NCI-H128 (cell line): ENCODE results near the gene CLUH.

Source experiments
- DNase-seq: peaks from one replicate; lab custom pipeline; 2025; ENCODE audit not compliant: unreplicated experiment; lab: John Stamatoyannopoulos, UW

The CLUH gene, protein sequence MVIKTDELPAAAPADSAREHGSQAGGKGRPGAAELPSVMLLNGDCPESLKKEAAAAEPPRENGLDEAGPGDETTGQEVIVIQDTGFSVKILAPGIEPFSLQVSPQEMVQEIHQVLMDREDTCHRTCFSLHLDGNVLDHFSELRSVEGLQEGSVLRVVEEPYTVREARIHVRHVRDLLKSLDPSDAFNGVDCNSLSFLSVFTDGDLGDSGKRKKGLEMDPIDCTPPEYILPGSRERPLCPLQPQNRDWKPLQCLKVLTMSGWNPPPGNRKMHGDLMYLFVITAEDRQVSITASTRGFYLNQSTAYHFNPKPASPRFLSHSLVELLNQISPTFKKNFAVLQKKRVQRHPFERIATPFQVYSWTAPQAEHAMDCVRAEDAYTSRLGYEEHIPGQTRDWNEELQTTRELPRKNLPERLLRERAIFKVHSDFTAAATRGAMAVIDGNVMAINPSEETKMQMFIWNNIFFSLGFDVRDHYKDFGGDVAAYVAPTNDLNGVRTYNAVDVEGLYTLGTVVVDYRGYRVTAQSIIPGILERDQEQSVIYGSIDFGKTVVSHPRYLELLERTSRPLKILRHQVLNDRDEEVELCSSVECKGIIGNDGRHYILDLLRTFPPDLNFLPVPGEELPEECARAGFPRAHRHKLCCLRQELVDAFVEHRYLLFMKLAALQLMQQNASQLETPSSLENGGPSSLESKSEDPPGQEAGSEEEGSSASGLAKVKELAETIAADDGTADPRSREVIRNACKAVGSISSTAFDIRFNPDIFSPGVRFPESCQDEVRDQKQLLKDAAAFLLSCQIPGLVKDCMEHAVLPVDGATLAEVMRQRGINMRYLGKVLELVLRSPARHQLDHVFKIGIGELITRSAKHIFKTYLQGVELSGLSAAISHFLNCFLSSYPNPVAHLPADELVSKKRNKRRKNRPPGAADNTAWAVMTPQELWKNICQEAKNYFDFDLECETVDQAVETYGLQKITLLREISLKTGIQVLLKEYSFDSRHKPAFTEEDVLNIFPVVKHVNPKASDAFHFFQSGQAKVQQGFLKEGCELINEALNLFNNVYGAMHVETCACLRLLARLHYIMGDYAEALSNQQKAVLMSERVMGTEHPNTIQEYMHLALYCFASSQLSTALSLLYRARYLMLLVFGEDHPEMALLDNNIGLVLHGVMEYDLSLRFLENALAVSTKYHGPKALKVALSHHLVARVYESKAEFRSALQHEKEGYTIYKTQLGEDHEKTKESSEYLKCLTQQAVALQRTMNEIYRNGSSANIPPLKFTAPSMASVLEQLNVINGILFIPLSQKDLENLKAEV (N-terminal part only)

DNA sequence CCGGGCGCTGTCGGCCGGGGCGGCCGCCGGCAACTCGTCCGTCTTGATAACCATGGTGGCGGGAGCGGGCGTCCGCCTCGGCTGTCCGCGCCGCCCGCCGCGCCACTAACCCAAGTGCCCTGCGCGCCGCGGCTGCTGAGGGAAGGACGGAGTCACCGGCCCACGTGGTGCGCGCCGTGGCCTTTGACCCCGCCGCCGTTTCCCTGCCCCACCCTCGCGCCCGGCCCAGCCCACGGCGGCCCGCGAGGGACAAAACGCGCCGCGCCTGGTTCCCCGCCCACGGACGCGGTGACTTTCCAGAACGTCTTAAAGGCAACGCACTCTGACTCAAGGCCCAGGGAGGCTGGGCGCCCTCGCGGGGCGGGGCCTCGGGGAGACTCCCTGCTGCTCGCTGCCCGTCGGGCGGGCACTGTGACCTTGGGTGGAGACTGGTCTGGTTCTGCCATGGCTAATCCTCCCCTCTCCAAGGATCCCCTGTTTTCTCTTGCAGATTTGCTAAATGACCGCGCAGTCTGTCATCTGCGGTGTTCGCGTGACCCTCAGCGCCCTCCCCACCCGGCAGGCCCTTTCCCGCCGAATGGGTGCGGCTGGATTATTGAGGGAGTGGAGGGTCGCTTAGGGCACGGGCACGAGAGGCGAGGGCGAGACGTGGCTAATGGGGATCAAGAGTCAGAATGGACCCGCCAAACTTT is at the start of gene CLUH:
TSS of gene CLUH (minus strand) at position 157 of the 692 bp plus-strand sequence. CDS start at position 54, 103 bp downstream.
- DNase-seq, result peak; percentile 77

DNA sequence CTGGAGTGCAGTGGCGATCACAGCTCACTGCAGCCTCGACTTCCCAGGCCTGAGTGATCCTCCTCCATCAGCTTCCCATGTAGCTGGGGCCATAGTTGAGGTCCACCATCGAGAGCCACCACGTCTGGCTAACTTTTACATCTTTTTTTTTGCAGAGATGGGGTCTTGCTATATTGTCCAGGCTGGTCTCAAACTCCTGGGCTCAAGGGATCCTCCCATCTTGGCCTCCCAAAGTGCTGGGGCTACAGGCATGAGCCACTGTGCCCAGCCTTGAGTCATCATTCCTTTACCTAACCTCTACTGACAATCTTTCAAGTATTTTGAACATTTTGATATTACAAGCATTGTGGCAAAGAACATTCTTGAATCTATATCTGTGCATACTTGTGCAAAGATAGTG is 47.3 kb upstream of the CLUH start:
- DNase-seq, result no peak

DNA sequence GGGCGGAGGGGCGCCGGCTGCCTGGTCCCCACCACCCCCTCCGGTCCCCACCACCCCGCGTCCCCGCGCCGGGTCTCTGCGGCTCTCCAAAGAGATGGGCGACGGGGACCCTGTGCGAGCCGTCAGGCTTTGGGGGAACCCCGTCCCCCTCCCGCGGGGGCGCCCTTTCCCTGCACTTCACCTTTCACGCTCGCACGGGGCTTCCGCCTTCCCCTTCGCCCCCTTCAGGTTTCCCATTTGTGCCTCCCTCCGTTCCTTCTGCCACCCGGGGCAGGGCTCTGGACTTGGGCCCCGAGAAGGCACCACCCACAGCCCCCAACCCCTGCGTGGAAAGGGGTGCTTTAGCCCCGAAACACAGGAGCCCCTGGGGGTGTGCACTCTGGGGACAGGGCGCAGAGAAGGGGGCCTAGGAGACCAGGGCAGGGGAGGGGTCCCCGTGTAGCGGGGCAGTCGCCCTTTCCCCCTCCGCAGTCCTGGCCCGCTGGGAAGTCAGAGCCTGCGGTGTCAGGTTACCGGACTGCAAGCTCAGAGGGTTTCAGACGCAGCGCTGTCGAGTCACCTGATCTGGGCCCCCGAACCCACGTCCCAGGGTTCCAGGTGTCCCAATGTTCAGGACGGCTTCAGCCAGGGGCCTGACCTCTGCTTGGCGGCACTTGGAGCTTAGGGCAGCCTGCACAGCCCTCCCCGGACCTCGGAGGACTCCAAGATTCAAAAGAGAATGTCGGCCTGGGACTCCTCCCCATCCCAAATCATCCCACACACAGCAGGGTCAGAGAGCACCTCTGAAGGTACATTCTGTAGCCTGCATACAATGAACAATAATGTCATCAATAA is 44.5 kb upstream of the CLUH start:
- DNase-seq, result no peak

DNA sequence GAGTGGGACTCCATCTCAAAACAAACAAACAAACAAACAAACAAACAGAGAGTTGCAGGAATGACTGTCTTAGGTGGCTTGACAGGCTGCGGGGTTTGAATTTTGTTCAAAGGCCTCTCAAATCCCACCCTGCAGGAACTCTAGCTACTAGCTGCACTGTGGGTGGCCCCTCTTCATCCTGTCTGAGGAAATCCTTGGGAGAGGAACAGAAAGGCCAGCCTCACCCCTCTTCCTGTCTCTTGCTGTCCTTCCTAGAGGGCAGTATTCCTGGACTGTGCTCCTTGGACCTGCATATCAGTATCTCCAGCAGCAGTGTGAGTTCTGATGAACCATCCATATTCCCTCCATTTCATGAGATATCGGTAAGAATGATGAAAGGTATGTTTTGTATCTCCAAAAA is 39.9 kb upstream of the CLUH start:
- DNase-seq, result no peak

DNA sequence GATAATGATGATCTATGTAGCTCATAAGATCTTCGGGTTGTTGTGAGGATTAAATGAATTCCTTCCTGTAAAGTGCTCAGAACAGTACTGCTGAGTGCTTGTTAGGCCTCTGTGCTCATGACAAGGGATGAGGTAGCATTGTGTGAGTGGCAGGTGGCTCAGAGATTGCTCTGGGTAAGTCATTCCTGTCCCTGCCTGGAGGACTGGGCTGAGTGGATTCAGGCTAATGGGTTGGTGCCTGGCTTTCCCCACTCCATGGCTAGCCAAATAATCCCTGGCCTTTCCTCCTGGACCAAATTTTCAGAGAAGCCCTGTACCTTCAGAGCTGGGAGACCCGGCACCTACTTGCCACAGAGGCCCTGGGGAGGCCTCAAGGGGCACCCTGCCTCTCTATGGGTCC is 39.2 kb upstream of the CLUH start:
- no peak for DNase-seq

DNA sequence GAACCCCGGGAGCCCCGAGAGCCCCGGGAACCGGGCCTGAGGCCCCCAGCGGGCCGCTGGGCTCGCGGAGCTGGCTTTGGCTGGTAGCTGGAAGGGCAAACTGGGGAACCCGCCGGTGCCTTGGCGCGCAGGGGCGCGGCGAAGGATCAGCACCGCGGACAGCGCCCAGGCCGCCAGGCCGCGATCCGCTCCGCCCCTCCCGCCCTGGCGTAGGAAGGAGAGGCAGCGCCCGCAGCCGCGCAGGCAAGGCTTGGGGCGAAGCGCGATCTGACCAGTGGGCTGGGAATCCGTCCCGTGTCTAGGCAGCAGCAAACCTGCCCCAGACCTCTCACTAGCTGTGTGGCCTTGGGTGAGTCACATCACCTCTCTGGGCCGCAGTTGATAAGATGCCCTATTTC is 38.2 kb upstream of the CLUH start:
- no peak for DNase-seq

DNA sequence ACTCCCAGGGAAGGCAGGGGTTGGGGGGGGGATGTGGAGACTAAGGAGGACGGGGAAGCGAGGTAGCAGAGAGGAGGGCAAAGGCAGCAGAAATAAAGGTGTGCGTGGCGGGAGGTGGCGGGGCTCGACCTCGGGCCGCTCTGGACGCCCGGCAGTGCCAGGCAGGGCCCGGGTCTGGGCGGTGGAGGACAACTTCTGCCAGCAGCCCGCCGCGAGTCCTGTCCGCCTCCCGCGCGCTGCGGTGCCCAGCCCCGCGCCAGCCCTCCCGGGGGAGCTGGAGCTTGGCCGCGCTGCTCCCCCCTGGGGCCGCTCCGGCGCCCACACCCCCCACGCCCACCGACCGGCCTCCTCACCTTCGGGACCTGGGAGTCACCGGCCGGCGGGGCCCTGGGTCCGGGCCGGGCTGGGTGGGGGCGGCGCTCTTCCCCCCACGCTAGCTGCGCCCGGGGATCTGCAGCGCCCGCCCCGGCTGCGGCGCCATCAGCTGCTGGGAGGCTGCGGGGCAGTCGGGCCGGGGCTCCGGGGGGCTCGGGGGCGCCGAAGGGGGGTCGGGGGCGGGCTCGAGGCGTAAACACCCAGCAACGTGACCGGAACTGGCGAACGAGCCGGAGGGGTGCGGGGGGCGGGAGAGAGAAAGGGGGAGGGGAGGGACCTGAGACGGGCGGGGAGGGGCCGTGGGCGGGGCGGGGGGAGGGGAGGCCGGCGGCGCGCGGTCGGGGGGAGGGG is 37.7 kb upstream of the CLUH start, which contains the start of gene CCDC92B:
TSS of gene CCDC92B (minus strand) at position 595 of the 726 bp plus-strand sequence. CDS start 14,507 bp downstream, outside the sequence.
- DNase-seq, result no peak

DNA sequence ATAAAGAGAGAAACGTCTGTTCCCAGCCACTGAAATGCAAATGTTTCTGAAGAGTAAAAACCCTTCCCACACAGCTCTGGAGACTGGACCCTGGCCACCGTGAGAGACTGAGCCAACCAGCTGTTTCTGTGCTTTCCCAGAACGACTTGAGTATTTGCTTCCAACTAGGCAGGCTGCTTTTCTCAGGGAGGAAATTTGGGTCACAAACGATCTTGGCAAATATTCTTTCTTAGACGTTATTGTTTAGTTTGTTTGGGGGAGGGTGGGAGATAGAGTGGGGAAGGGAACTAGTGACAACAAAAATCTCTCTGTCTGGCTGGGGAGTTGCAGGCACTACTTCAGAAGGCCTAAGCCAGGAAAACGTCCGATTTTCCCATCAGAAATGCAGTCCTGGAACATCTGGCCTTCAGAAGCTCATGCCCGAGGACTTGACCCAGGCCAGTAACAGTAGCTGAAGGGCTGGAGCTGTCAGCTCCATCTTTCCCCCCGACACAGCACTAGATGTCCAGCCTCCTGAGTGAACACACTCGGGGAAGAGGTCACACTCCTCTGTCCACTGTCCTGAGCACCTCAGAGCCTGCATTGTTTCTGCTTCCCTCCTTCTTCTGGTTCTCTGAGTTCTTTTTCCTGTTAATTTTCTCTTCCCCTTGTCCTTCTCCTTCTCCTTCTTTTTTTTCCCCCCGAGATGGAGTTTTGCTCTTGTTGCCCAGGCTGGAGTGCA is 33.9 kb upstream of the CLUH start:
- DNase-seq, result no peak

DNA sequence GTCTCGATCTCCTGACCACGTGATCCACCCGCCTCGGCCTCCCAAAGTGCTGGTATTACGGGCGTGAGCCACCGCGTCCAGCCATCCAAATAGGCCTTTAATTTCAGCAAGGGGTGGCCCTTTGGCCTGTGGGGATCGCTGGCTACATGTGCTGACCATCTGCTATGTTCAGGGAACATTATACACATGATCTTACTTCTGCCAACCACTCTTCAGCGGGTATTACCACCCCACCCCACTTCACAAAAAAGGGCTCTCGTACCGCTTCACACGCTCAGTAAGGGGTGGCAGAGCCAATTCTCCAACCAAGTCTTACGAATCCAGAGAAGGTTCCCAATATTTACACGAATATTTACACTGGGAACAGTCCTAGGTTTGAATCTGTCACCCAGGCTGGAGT is 26.1 kb upstream of the CLUH start:
- no peak for DNase-seq

DNA sequence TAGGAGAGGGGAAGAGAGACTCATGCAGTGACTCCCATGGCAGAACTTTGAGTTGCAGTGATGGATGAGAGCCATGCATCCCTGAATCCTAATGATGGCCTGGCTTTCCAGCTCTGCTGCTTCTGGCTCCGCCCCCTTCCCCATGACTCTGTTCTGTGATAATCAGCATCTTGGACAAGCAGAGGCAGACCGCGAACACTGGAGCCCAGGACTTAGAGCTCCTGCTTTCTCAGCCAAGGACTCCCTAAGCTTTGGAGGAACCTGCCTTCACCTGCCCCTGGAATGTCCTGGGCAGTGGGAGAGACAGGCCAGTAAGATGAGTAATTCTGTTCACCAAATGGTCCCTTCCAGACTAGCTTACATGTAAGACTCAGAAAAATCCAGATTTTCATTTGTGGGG is 25.4 kb upstream of the CLUH start:
- no peak for DNase-seq

DNA sequence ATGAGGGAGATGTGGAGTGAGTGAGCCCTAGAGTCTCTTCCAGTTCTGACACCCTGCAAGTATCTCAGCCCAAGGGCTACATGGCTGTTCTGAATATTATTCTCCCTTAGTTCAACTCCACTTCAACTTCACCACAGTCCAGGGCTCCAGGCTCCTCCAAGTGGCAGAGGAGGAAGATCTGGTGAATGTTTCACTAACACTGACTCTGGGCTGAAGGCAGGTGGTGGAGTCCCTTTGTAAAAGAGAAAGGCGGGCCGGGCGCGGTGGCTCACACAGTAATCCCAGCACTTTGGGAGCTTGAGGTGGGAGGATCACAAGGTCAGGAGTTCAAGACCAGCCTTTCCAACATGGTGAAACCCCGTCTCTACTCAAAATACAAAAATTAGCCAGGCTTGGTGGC is 24.3 kb upstream of the CLUH start:
- DNase-seq, result no peak

DNA sequence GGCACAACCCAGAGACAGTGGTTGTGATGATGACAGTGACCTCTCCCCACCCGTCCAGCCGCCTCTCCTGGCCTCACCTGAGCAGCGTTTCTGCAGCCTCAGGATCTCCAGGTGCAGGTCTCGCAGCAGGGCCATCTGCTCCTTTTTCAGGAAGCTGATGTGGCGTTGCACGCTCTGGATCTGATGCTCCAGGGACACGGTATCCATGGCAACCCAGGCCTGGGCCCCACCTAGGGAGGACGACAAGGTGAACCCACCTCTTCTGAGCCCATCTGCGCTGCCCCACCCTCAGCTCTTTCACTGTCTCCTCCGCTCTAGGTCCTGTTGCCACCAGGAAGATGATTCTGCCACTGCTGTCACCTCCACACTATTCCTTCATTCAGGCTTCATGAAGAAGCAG is 23.4 kb upstream of the CLUH start:
- no peak for DNase-seq

DNA sequence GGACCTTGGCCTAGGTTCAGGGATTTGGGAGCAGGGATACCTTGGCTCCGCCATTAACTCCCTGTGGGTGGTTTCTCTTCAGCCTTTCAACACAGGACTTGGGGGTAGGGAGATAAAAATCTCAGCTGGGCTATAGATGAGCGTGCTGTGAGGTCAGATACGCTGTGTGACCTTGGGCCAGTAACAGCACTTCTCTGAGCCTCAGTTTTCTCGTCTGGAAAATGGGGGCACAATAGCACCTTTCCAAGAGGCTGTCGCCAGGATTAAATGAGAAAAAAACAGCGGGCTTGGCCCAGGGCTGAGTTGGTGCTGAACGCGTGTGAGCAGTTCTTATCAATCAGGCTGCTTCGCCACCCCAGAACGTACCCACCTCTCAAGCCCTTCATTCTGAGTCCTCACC is 20.2 kb upstream of the CLUH start:
- no peak for DNase-seq

DNA sequence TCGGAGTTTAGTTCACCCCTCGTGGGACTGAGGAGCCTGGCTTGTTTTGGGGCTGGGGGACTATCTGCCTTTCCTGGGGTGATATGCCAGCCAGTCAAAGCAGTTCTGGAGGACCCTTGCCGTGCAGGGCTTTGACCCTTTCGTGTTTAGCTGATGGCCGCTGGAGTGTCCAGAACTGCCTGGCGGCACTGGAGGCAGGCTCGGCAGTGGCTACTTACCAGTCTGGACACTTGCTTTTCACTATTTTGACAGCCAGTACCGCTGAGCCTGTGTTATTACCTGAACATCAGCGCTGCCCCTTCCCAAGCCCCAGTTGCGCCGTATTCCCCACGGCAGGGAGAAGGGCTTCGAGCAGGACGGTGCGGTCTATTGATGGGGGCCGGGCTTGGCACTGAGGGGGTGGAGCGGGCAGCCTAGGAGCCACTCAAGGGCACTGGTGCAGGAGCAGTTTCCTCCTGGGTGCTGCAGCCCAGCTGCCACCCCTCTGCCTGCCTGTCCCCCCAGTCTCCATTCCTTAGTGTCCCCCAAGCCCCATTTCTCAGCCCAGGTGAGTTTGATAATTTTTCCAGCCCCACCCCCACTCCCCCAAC is 19.3 kb upstream of the CLUH start:
- no peak for DNase-seq

DNA sequence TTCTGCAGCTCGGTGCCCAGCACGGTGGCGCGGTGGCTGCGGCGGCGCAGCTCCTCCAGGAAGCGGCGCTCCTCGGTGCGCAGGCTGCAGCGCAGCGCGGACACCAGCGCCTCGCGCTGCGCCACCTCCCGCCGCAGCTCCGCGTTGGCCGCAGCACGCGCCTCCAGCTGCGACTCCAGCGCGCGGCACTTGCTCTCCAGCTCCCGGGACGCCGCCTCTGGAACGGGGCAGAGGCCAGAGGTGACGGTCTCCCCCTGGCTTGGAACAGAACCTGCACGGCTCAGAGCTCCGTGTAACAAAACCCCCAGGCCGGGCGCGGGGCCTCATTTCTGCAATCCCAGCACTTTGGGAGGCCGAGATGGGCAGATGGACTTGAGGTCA is 13.2 kb upstream of the CLUH start:
- DNase-seq, result no peak

DNA sequence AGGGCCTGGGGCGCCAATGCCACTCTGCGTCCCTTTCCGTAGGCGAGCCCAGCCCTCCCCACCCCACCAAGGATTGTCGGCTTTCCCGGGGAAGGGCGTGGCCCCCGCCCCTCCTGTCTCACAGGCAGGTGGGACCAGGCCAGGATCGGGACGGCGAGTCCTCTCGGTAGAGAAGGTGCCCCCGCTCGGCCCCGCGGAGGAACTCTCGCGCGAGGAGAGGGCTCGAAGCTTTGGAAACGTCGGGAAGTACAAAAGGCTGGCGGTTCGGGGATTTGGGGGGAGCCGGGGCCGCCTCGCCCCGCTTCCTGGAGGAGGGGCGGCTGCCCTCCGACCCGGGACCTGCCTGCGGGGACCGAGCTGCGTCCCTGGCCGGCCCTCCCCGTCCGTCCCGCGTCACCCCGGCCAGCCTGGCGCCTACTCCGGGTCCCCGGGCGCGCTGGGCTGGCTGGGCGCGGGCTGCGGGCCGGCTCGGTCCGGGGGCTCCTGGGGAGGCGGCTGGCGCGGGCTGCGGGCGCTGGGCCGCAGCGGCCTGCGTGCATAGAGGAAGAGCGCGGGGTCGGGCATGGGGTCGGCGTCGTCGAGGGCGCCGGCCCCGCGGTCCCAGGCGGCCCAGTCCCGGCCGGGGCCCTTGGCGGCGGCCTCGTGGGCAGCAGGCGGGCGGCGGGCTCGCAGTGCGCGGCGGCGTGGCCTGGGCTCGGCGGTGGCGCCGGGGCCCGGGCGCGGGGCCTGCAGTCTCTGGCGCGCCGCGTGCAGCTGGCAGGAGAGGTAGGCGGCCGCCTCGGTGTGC is 12.6 kb upstream of the CLUH start:
- no peak for DNase-seq

DNA sequence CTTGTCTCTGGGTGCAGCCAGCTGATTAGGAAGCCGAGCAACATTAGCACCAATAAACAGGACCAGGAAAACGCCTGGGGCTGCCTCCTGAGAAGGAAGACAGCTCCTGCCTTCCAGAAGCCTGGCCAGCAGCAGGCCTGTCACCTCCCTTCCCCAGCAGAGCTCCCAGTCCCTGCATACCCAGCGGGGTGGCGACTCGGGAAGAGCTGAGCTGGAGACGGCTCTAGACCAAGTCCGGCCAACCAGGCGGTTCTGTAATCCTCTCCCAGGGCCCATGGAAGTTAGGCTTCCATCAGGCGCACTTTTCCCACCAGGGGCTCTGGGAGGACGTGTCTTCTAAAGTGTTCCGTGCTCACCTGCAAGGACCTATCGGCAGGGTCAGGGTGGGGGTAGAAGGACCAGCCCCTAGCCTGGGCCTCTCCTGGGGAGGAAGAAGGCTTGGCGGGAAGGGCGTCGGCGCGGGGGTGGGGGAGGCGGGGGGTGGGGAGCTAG is 12.0 kb upstream of the CLUH start:
- no peak for DNase-seq
